Psoas muscle (tissue), 8 donors: Measurements from ENCODE around the gene PSMB5. TPM values are rescaled to one million over a fixed set of nuclear protein-coding genes. Genes with fewer than 3 reads are reported as not detected.

Source experiments
- ATAC-seq, 4 donors: fragments of 200-7000 bp; cut with Tn5 transposase; one replicate each; pipeline ENCODE4 v1.9.1; 2020; ENCODE audit warnings: moderate library complexity in 3 of 4, mild to moderate bottlenecking in 2 of 4
- DNase-seq, 2 donors: peaks; one replicate each; pipeline ENCODE4 v3.0.0-alpha.2; 2020
- H3K27ac ChIP-seq: fragments of 200-600 bp; one replicate; pipeline ENCODE4 v1.8.0; 2022
- H3K27me3 ChIP-seq, 3 donors: fragments of 200-600 bp in 1 of 3; one replicate each; pipeline versions ENCODE4 v1.6.1 to v1.8.0; 2013 to 2022; ENCODE audit warnings: low read length in 2 of 3, mild to moderate bottlenecking in 2 of 3, moderate library complexity in 1 of 3; ENCODE audit not compliant: insufficient read depth in 3 of 3
- H3K36me3 ChIP-seq, 2 donors: fragments of 200-600 bp in 1 of 2; one replicate each; pipeline versions ENCODE4 v1.6.1 to v1.8.0; 2013 to 2022; ENCODE audit warnings: low read depth in 1 of 2, mild to moderate bottlenecking in 1 of 2, moderate library complexity in 1 of 2; ENCODE audit not compliant: insufficient read depth in 1 of 2
- H3K4me1 ChIP-seq: fragments of 200-600 bp; one replicate; pipeline ENCODE4 v1.8.0; 2022
- H3K4me3 ChIP-seq: fragments of 200-600 bp; one replicate; pipeline ENCODE4 v1.8.0; 2022; ENCODE audit warnings: mild to moderate bottlenecking
- H3K9me3 ChIP-seq: fragments of 200-600 bp; one replicate; pipeline ENCODE4 v1.8.0; 2022
- CTCF ChIP-seq: fragments of 200-600 bp; IDR thresholded peaks from one replicate; pipeline ENCODE4 v1.8.0; 2022; ENCODE audit warnings: antibody characterized with exemption
- WGBS, 3 donors: extraction: QIAGEN DNeasy Blood & Tissue Kit; methylation state at CpG; one replicate each; pipeline versions ENCODE4 v1.1.6 to v1.1.7; 2013; 5-methylcytosine and 5-hydroxymethylcytosine counted together
- intact Hi-C, 2 donors: fragments of 100-400 bp; cut with DNase I; formaldehyde crosslinking; loops; one replicate each; pipeline versions ENCODE4 v1.11.0 to v1.14.2; 2022
- polyA plus RNA-seq, 3 donors: library from polyadenylated mRNA; stranded (reverse); fragments of 200-250 nt; gene quantifications; one replicate each; pipeline ENCODE4 v1.2.3, GENCODE V29; 2013
- total RNA-seq, 4 donors: library from RNA; stranded (reverse); fragmentation: NEBNext Ultra II Directional in 2 of 4; extraction: Animal tissue kit (Norgen Biotek cat#: 25700) in 2 of 4; gene quantifications; one replicate each; pipeline versions ENCODE4 v1.2.1 to v1.2.4, GENCODE V29; 2021 to 2023
- donor health status: healthy with polysubstance abuse.
- donor health status: DM: no; HTN: no; CAD: no; lungs with moderate emphysema.
- donor health status: Bipolar disorder and iron deficiency.
- donor health status: healthy.
- donor health status: DM: yes; HTN: yes; CAD: no.
- donor health status: DM: no; HTN: no; CAD: no.
- donor health status: DM: no; HTN: no; CAD: no.
- donor health status: DM: yes; HTN: yes; CAD: no.

The PSMB5 gene
- total and polyA plus RNA-seq, 7 donors = 156 to 619 (median 304) TPM

- H3K27me3 ChIP-seq = peaks cover 0 to 19% (median 12%) of the 10 kb centered on the region in 3 donors
- WGBS, 3 donors = 67 to 73% (median 70%) methylated on average over 2 of the region's 2 CpGs
- ATAC-seq = no peak
- peaks cover 4 to 25% of the 10 kb centered on the region in 2 donors for H3K36me3 ChIP-seq
- no peak for DNase-seq
- no peak for TF ChIP-seq CTCF
- H3K4me1 ChIP-seq = peaks cover 8% of the 10 kb centered on the region
- H3K4me3 ChIP-seq = no peak overlapping the region
- H3K27ac ChIP-seq = no peak overlapping the region
- H3K9me3 ChIP-seq = no peaks in the 10 kb centered on the region
- intact Hi-C loops = loop anchor here (1.0 to 10.0 kb wide), 3 partner anchors 51 to 73 kb away; no protein-coding TSS in a partner anchor
These were observed 48.7 kb downstream of the PSMB5 start for GRCh38 chr14:22985894-22986507.

GRCh38 chr14:22984959-22985658 is 49.6 kb downstream of the PSMB5 start:
- DNase-seq = no peak
- ATAC-seq = no peak
- intact Hi-C loops = loop anchor here (5.0 to 10.0 kb wide), 2 partner anchors 50 to 428 kb away; no protein-coding TSS in a partner anchor
- Histone ChIP-seq H3K36me3 (peaks cover 3 to 22% of the 10 kb centered on the region in 2 donors), H3K4me1 (peaks cover 8% of the 10 kb centered on the region), H3K9me3 (no peaks in the 10 kb centered on the region), H3K4me3 (no peak overlapping the region), H3K27me3 (peaks cover 0 to 28% (median 15%) of the 10 kb centered on the region in 3 donors), H3K27ac (no peak overlapping the region)
- no peak for TF ChIP-seq CTCF
- 87 to 93% (median 88%) methylated on average over 6 of the region's 6 CpGs for WGBS, 3 donors

GRCh38 chr14:22982477-22983245 is 52.0 kb downstream of the PSMB5 start, which contains the start of gene AJUBA:
Gene AJUBA (minus strand): TSS chr14:22982551. CDS start chr14:22982266, 285 bp downstream.
- DNase-seq (peak; percentile 90 to 91), ATAC-seq (peak; percentile 63 to 84 (median 72))
- Histone ChIP-seq H3K36me3 (peaks cover 0 to 5% of the 10 kb centered on the region in 2 donors), H3K27me3 (peaks cover 0 to 38% (median 20%) of the 10 kb centered on the region in 3 donors), H3K9me3 (no peaks in the 10 kb centered on the region), H3K4me3 (peak within 1 kb of the TSS; percentile 71), H3K4me1 (peaks cover 8% of the 10 kb centered on the region), H3K27ac (peak within 1 kb of the TSS; percentile 19)
- intact Hi-C loops = loop anchor here (5.0 to 10.0 kb wide), 2 partner anchors 48 to 425 kb away; no protein-coding TSS in a partner anchor
- WGBS, 3 donors = 0 to 1% (median 1%) methylated on average over 39 to 48 of the region's 48 CpGs
- no peak for TF ChIP-seq CTCF

- 0 to 3% (median 1%) methylated on average over 36 to 51 of the region's 51 CpGs for WGBS, 3 donors
These were observed 52.7 kb downstream of the PSMB5 start for GRCh38 chr14:22981876-22982476.

More at GRCh38 chr14:22981876-22982476, 52.7 kb downstream of the PSMB5 start:
- no peaks in the 10 kb centered on the region for H3K36me3 ChIP-seq
- peak overlapping the region; percentile 19 for H3K27ac ChIP-seq
- intact Hi-C loops = loop anchor here (5.0 to 10.0 kb wide), 2 partner anchors 47 to 425 kb away; no protein-coding TSS in a partner anchor
- H3K9me3 ChIP-seq = no peaks in the 10 kb centered on the region
- DNase-seq (no peak), ATAC-seq (peak in 1 of 4 donors; percentile 14)
- H3K4me3 ChIP-seq = peak overlapping the region; percentile 71
- H3K4me1 ChIP-seq = peaks cover 13% of the 10 kb centered on the region
- peaks cover 0 to 38% (median 20%) of the 10 kb centered on the region in 3 donors for H3K27me3 ChIP-seq
- no peak for TF ChIP-seq CTCF
